Measurements from ENCODE around the gene MALL.

- TF ChIP-seq POLR2A (IDR thresholded peaks at IDR 0.05) (no peak), CTCF (IDR thresholded peaks at IDR 0.05) (no peak)
Observed at GRCh38 chr2:110101901-110102803, 13.5 kb downstream of the MALL start.

Measured in tibial nerve (tissue), 3 donors.